Activated T-cell treated with anti-CD3 and anti-CD28 coated beads for 48 hours (primary cell): ENCODE measurements around the gene ALB.

ENCODE experiments used
- DNase-seq: peaks from one replicate; pipeline ENCODE4 v3.0.0-alpha.2; 2020; ENCODE audit warnings: low read depth

The ALB gene

GRCh38 chr4:73409012-73409862 lies 5.2 kb downstream of the ALB start:
- no peak for DNase-seq

GRCh38 chr4:73409978-73410548 lies 6.0 kb downstream of the ALB start:
- no peak for DNase-seq

GRCh38 chr4:73410916-73411730 lies 7.0 kb downstream of the ALB start:
- DNase-seq = no peak

GRCh38 chr4:73411731-73412414 lies 7.8 kb downstream of the ALB start:
- DNase-seq = no peak

GRCh38 chr4:73413294-73413755 lies 9.2 kb downstream of the ALB start:
- DNase-seq = no peak

GRCh38 chr4:73414936-73415271 lies 10.8 kb downstream of the ALB start:
- DNase-seq = no peak

- DNase-seq = no peak
These were observed 11.7 kb downstream of the ALB start for GRCh38 chr4:73415807-73416238.

- no peak for DNase-seq
These were observed 12.5 kb downstream of the ALB start for GRCh38 chr4:73416423-73417087.

- DNase-seq = no peak
These were observed 13.3 kb downstream of the ALB start for GRCh38 chr4:73417342-73417741.

- DNase-seq = no peak
These were observed 13.9 kb downstream of the ALB start for GRCh38 chr4:73417973-73418372.

GRCh38 chr4:73418677-73419076 lies 14.6 kb downstream of the ALB start:
- no peak for DNase-seq

- DNase-seq = no peak
These were observed 15.3 kb downstream of the ALB start for GRCh38 chr4:73419106-73420038.

- no peak for DNase-seq
These were observed 16.5 kb downstream of the ALB start for GRCh38 chr4:73420615-73421014.

- no peak for DNase-seq
These were observed 17.8 kb downstream of the ALB start for GRCh38 chr4:73421708-73422457.

GRCh38 chr4:73422458-73422752 lies 18.3 kb downstream of the ALB start:
- no peak for DNase-seq

GRCh38 chr4:73423184-73423583 lies 19.1 kb downstream of the ALB start:
- DNase-seq = no peak

GRCh38 chr4:73426666-73427065 lies 22.6 kb downstream of the ALB start:
- DNase-seq = no peak

- DNase-seq = no peak
These were observed 25.0 kb downstream of the ALB start for GRCh38 chr4:73429118-73429517.

- DNase-seq = no peak
These were observed 25.9 kb downstream of the ALB start for GRCh38 chr4:73429826-73430587.
